ENCODE results near the gene MYOD1.

GRCh38 chr11:17755891-17756290, 36.5 kb downstream of the MYOD1 start:
- no peak for TF ChIP-seq CTCF (conservative IDR thresholded peaks at IDR 0.05; ENCODE audit: low read depth, low read length)
- no peak for TF ChIP-seq EZH2 (IDR thresholded peaks at IDR 0.05; ENCODE audit: low read length, unreplicated experiment)

Data from PC-3 (cell line).